Measurements from ENCODE around the gene TGM4. TPM values are rescaled to one million over a fixed set of nuclear protein-coding genes. Genes with fewer than 3 reads are reported as not detected.

The TGM4 gene
- total RNA-seq, 1 donor from 2014 or later = not detected

- TF ChIP-seq CTCF (IDR thresholded peaks at IDR 0.05; ENCODE audit: unreplicated experiment) = no peak
- Mint-ChIP-seq H3K4me3 (ENCODE audit: unreplicated experiment) (no peak overlapping the region), H3K36me3 (ENCODE audit: low read depth, unreplicated experiment) (no peaks in the 10 kb centered on the region), H3K4me1 (ENCODE audit: unreplicated experiment) (no peaks in the 10 kb centered on the region), H3K27me3 (ENCODE audit: unreplicated experiment) (no peaks in the 10 kb centered on the region), H3K27ac (ENCODE audit: unreplicated experiment) (no peak overlapping the region), H3K9me3 (ENCODE audit: unreplicated experiment) (peaks cover 4% of the 10 kb centered on the region)
- DNase-seq (ENCODE audit: low spot score) = no peak
Measured at GRCh38 chr3:44909063-44909462, 34.7 kb downstream of the TGM4 start.

GRCh38 chr3:44910693-44911092 is 36.3 kb downstream of the TGM4 start:
- Mint-ChIP-seq H3K4me1 (ENCODE audit: unreplicated experiment) (peaks cover 4% of the 10 kb centered on the region), H3K27me3 (ENCODE audit: unreplicated experiment) (no peaks in the 10 kb centered on the region), H3K4me3 (ENCODE audit: unreplicated experiment) (no peak overlapping the region), H3K9me3 (ENCODE audit: unreplicated experiment) (peaks cover 4% of the 10 kb centered on the region), H3K36me3 (ENCODE audit: low read depth, unreplicated experiment) (no peaks in the 10 kb centered on the region), H3K27ac (ENCODE audit: unreplicated experiment) (no peak overlapping the region)
- no peak for DNase-seq (ENCODE audit: low spot score)
- no peak for TF ChIP-seq CTCF (IDR thresholded peaks at IDR 0.05; ENCODE audit: unreplicated experiment)

- H3K4me1 Mint-ChIP-seq (ENCODE audit: unreplicated experiment) = peaks cover 11% of the 10 kb centered on the region
- H3K4me3 Mint-ChIP-seq (ENCODE audit: unreplicated experiment) = no peak overlapping the region
- peak overlapping the region; percentile 53 for H3K27ac Mint-ChIP-seq (ENCODE audit: unreplicated experiment)
- H3K27me3 Mint-ChIP-seq (ENCODE audit: unreplicated experiment) = no peaks in the 10 kb centered on the region
- H3K9me3 Mint-ChIP-seq (ENCODE audit: unreplicated experiment) = no peaks in the 10 kb centered on the region
- DNase-seq (ENCODE audit: low spot score) = peak; percentile 86
- peak; percentile 85 for TF ChIP-seq CTCF (IDR thresholded peaks at IDR 0.05; ENCODE audit: unreplicated experiment)
- H3K36me3 Mint-ChIP-seq (ENCODE audit: low read depth, unreplicated experiment) = peaks cover 8% of the 10 kb centered on the region
Measured at GRCh38 chr3:44913868-44914468, 39.6 kb downstream of the TGM4 start.

- Mint-ChIP-seq H3K36me3 (ENCODE audit: low read depth, unreplicated experiment) (peaks cover 11% of the 10 kb centered on the region), H3K4me1 (ENCODE audit: unreplicated experiment) (peaks cover 11% of the 10 kb centered on the region), H3K9me3 (ENCODE audit: unreplicated experiment) (no peaks in the 10 kb centered on the region), H3K4me3 (ENCODE audit: unreplicated experiment) (no peak overlapping the region), H3K27ac (ENCODE audit: unreplicated experiment) (no peak overlapping the region), H3K27me3 (ENCODE audit: unreplicated experiment) (no peaks in the 10 kb centered on the region)
- DNase-seq (ENCODE audit: low spot score) = peak; percentile 44
- no peak for TF ChIP-seq CTCF (IDR thresholded peaks at IDR 0.05; ENCODE audit: unreplicated experiment)
Measured at GRCh38 chr3:44914936-44915335, 40.5 kb downstream of the TGM4 start.

GRCh38 chr3:44915702-44916438 is 41.5 kb downstream of the TGM4 start:
- Mint-ChIP-seq H3K36me3 (ENCODE audit: low read depth, unreplicated experiment) (peaks cover 15% of the 10 kb centered on the region), H3K27ac (ENCODE audit: unreplicated experiment) (no peak overlapping the region), H3K4me1 (ENCODE audit: unreplicated experiment) (peaks cover 11% of the 10 kb centered on the region), H3K9me3 (ENCODE audit: unreplicated experiment) (no peaks in the 10 kb centered on the region), H3K27me3 (ENCODE audit: unreplicated experiment) (no peaks in the 10 kb centered on the region), H3K4me3 (ENCODE audit: unreplicated experiment) (no peak overlapping the region)
- peak; percentile 34 for DNase-seq (ENCODE audit: low spot score)
- TF ChIP-seq CTCF (IDR thresholded peaks at IDR 0.05; ENCODE audit: unreplicated experiment) = no peak

All from endothelial cell (in vitro differentiated cells).